Fibroblast of the conjunctiva (primary cell): ENCODE data around the gene CCDC91.
A peak's percentile ranks its signal among the peaks of the same experiment; 100 is the strongest.

ENCODE experiments used
- DNase-seq: peaks from one replicate; pipeline ENCODE4 v3.0.0-alpha.2; 2010; ENCODE audit warnings: low read depth

The CCDC91 gene

GRCh38 chr12:28536088-28536487 is 345.8 kb downstream of the CCDC91 start:
- DNase-seq: peak; percentile 75

- no peak for DNase-seq
Measured at GRCh38 chr12:28537474-28537873, 347.2 kb downstream of the CCDC91 start.

- DNase-seq: no peak
Measured at GRCh38 chr12:28539691-28540323, 349.6 kb downstream of the CCDC91 start.

- DNase-seq: no peak
Measured at GRCh38 chr12:28540324-28540714, 350.1 kb downstream of the CCDC91 start.

GRCh38 chr12:28543021-28543890 is 353.0 kb downstream of the CCDC91 start:
- DNase-seq: no peak

GRCh38 chr12:28550757-28551704 is 360.8 kb downstream of the CCDC91 start:
- DNase-seq: peak; percentile 70

- DNase-seq: no peak
Measured at GRCh38 chr12:28552251-28552970, 362.2 kb downstream of the CCDC91 start.

- DNase-seq: no peak
Measured at GRCh38 chr12:28555748-28556147, 365.5 kb downstream of the CCDC91 start.

- DNase-seq: no peak
Measured at GRCh38 chr12:28558250-28558649, 368.0 kb downstream of the CCDC91 start.

GRCh38 chr12:28563286-28563685 is 373.0 kb downstream of the CCDC91 start:
- no peak for DNase-seq

- peak; percentile 73 for DNase-seq
Measured at GRCh38 chr12:28563936-28564335, 373.7 kb downstream of the CCDC91 start.

GRCh38 chr12:28568118-28568517 is 377.9 kb downstream of the CCDC91 start:
- peak; percentile 88 for DNase-seq

- DNase-seq: peak; percentile 77
Measured at GRCh38 chr12:28568704-28569103, 378.4 kb downstream of the CCDC91 start.

- DNase-seq: peak; percentile 71
Measured at GRCh38 chr12:28569698-28570411, 379.6 kb downstream of the CCDC91 start.

GRCh38 chr12:28570811-28571210 is 380.6 kb downstream of the CCDC91 start:
- no peak for DNase-seq

- no peak for DNase-seq
Measured at GRCh38 chr12:28574746-28575592, 384.7 kb downstream of the CCDC91 start.

GRCh38 chr12:28575593-28576205 is 385.4 kb downstream of the CCDC91 start:
- DNase-seq: no peak

GRCh38 chr12:28578361-28578760 is 388.1 kb downstream of the CCDC91 start:
- peak; percentile 68 for DNase-seq

- no peak for DNase-seq
Measured at GRCh38 chr12:28578833-28579252, 388.6 kb downstream of the CCDC91 start.
